Colonic mucosa (tissue), 4 donors: ENCODE data around the gene ISG20L2. TPM values are rescaled to one million over a fixed set of nuclear protein-coding genes. Genes with fewer than 3 reads are reported as not detected.

Experiments used
- DNase-seq: peaks from one replicate; pipeline ENCODE4 v3.0.0-alpha.2; 2020
- H3K27ac ChIP-seq: fragments of 200-600 bp; one replicate; pipeline ENCODE4 v1.8.0; 2021
- H3K27me3 ChIP-seq: fragments of 200-600 bp; one replicate; pipeline ENCODE4 v1.8.0; 2021
- H3K36me3 ChIP-seq: fragments of 200-600 bp; one replicate; pipeline ENCODE4 v1.8.0; 2021
- H3K4me1 ChIP-seq: fragments of 200-600 bp; one replicate; pipeline ENCODE4 v1.8.0; 2021; ENCODE audit warnings: mild to moderate bottlenecking
- H3K4me3 ChIP-seq: fragments of 200-600 bp; one replicate; pipeline ENCODE4 v1.8.0; 2021
- H3K9ac ChIP-seq, 2 donors: one replicate each; pipeline ENCODE4 v1.7.0; 2013; ENCODE audit warnings: control low read depth in 2 of 2, low read depth in 2 of 2, low read length in 2 of 2
- H3K9me3 ChIP-seq: fragments of 200-600 bp; one replicate; pipeline ENCODE4 v1.8.0; 2021
- intact Hi-C: fragments of 100-400 bp; cut with DNase I; formaldehyde crosslinking; loops from one replicate; pipeline ENCODE4 v1.14.1; 2022
- total RNA-seq, 2 donors: library from RNA; stranded (reverse); fragmentation: NEBNext Ultra II Directional in 1 of 2; extraction: Animal tissue kit (Norgen Biotek cat#: 25700) in 1 of 2; gene quantifications; one replicate each; pipeline ENCODE4 v1.2.1, GENCODE V29; 2021
- TF ChIP-seq, protein P1 (sequence below): fragments of 200-600 bp; IDR thresholded peaks from one replicate; pipeline ENCODE4 v1.8.0; 2022; ENCODE audit warnings: antibody characterized with exemption, mild to moderate bottlenecking
- donor health status: healthy.
- donor health status: DM: no; HTN: no; CAD: no.
- donor health status: DM: no; HTN: no; CAD: no.

The ISG20L2 gene
- total RNA-seq, 2 donors from 2014 or later, result 23.4 to 30.0 TPM

DNA sequence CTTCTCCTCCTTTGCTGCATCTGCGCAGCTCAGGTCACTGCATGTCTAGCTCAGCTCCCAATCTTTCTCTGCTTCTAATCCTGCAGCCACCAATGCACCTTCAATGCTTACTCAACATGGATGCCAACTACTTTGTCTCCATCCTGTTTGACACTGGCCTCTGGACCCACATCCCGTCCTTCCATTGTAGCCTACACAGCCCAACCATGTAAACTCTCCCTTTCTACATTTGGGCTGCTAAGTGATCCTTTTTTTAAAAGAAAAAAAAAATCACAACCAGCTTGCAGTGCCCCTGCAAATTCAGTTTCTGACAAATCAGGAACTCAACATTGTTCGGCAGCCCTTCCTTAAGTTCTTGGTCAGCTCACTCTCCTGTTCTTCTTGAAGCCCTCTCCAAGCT lies 13.7 kb downstream of the ISG20L2 start:
- no peak for DNase-seq
- no peak overlapping the region for H3K27ac ChIP-seq
- intact Hi-C loops, result loop anchor here (10.0 kb wide), 1 partner anchor 160 kb away; no protein-coding TSS in a partner anchor
- H3K27me3 ChIP-seq, result no peaks in the 10 kb centered on the region
- no peak overlapping the region for H3K4me3 ChIP-seq
- no peaks in the 10 kb centered on the region for H3K4me1 ChIP-seq
- H3K9ac ChIP-seq, result no peak overlapping the region
- H3K9me3 ChIP-seq, result no peaks in the 10 kb centered on the region
- TF ChIP-seq, protein P1, sequence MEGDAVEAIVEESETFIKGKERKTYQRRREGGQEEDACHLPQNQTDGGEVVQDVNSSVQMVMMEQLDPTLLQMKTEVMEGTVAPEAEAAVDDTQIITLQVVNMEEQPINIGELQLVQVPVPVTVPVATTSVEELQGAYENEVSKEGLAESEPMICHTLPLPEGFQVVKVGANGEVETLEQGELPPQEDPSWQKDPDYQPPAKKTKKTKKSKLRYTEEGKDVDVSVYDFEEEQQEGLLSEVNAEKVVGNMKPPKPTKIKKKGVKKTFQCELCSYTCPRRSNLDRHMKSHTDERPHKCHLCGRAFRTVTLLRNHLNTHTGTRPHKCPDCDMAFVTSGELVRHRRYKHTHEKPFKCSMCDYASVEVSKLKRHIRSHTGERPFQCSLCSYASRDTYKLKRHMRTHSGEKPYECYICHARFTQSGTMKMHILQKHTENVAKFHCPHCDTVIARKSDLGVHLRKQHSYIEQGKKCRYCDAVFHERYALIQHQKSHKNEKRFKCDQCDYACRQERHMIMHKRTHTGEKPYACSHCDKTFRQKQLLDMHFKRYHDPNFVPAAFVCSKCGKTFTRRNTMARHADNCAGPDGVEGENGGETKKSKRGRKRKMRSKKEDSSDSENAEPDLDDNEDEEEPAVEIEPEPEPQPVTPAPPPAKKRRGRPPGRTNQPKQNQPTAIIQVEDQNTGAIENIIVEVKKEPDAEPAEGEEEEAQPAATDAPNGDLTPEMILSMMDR, result no peak
- no peaks in the 10 kb centered on the region for H3K36me3 ChIP-seq

DNA sequence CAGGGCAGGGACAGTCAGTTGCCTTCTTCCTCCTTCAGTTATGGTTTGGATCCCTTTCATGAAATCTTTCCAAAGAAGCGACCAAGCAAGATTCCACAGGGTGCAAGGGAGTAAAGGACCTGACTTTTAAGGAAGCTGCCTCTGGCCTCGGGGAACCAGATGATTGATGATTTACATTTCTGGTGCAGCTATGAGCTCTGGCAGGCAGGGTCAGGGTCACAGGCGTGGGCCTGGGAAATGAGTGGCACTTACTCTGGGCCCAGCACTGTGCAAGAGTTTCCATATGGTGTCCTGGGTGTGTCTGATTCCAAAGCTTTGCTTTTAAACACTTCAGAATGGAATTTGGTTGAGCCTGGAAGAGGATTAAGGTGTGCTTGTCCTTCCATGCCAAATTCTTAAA lies 15.9 kb downstream of the ISG20L2 start:
- H3K36me3 ChIP-seq, result no peaks in the 10 kb centered on the region
- intact Hi-C loops, result loop anchor here (10.0 kb wide), 1 partner anchor 162 kb away; no protein-coding TSS in a partner anchor
- TF ChIP-seq, protein P1, result no peak
- H3K9me3 ChIP-seq, result no peaks in the 10 kb centered on the region
- no peak for DNase-seq
- no peaks in the 10 kb centered on the region for H3K27me3 ChIP-seq
- no peaks in the 10 kb centered on the region for H3K4me1 ChIP-seq
- no peak overlapping the region for H3K4me3 ChIP-seq
- no peak overlapping the region for H3K9ac ChIP-seq
- H3K27ac ChIP-seq, result no peak overlapping the region

DNA sequence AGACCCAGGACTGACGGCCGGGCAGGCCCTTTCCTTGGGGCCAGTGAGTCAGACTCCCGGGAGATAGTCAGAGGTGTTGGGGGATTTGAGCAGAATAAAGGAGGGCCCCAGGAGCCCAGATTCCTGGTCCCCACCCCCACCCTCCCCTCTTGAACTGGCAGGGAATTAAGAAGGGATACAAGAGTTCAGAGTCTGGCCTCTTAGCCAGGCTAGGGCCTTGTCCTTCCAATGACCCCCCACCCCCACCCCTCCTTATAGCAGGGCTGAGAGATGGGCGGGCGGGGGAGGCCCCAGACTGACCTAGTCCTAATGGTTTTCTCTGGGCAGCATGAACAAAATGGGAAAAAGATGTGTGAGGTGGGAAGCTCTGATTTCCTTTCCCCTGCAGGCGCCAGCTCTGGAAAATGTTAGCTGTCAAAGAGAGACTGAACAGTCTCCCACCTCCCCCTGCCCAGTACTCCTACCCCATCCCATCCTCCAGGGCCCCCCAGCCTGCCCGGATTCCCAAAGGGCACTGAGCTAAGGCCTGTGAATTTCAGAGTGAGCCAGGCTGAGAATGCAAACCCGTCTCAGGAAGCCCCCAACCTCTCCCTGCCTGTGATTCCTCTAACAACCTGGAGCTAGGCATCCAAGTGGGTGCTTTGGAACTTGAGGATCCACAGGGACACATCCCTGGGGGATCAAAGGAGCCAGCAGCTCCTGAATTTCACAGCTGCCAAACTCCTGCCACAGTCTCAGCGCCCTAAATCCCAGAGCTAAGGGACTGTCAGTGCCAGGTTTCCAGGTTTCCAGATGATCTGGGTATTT lies 17.4 kb downstream of the ISG20L2 start:
- Histone ChIP-seq H3K9me3 (no peaks in the 10 kb centered on the region), H3K9ac (no peak overlapping the region), H3K36me3 (no peaks in the 10 kb centered on the region), H3K4me1 (no peaks in the 10 kb centered on the region), H3K27me3 (no peaks in the 10 kb centered on the region), H3K27ac (no peak overlapping the region), H3K4me3 (no peak overlapping the region)
- intact Hi-C loops, result loop anchor here (10.0 kb wide), 1 partner anchor 164 kb away; no protein-coding TSS in a partner anchor
- TF ChIP-seq, protein P1, result no peak
- DNase-seq, result no peak

DNA sequence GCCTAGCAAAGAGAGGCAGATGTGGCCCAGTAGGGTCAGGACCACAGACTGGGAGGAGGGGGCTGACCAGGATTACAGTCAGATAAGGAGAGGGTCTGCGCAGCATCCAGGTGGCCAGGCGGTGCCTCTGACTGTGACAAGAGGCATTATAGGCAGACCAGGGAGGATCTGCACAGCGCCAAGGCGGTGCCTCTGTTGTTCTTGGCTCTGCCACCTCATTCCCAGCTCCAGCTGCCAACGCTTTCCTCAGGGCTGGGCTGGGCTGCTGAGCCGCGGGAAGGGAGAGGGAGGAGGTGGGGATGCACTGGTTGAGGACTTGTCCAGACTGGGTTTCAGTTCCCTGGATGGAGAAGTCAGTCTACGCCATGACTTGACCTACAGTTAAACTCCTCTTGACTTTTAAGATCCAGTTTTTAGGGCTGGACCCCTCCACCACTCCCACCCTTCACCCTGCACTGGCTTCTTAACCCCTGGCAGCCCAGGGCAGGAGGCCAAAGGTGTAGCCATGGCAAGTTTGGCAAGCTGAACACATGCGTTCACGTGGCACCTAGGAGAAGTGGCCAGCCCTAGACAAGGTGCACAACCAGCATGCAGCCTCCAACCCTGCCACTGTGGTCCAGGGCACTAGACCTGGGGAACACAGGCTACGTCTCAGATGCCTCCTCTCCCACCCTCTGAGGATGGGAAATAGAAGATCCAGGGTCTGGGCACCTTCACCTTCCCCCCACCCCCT lies 18.6 kb downstream of the ISG20L2 start:
- H3K4me3 ChIP-seq, result no peak overlapping the region
- no peaks in the 10 kb centered on the region for H3K9me3 ChIP-seq
- H3K9ac ChIP-seq, result no peak overlapping the region
- peak; percentile 73 for DNase-seq
- no peak overlapping the region for H3K27ac ChIP-seq
- H3K27me3 ChIP-seq, result peaks cover 6% of the 10 kb centered on the region
- TF ChIP-seq, protein P1, result no peak
- peaks cover 13% of the 10 kb centered on the region for H3K4me1 ChIP-seq
- no peaks in the 10 kb centered on the region for H3K36me3 ChIP-seq
- intact Hi-C loops, result loop anchor here (10.0 kb wide), 1 partner anchor 165 kb away; no protein-coding TSS in a partner anchor

DNA sequence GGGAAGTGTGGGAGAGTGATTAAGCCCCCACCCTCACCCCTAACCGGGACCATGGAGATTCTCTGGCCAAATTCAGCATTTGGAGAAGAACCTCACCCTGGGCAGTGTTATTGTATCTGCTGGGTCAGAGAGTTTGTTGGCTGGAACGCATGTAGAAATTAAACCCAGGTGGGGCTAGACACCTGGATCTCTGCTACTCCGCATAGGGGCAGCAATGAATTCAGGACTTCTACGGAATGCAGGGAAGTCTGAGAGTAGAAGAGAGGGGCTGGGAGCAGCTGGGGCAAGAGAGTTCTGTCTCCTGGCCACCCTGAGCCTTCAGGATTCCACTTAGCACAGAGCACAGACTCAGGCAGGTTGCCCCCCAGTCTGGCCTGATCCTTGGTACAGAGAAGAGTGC lies 19.5 kb downstream of the ISG20L2 start:
- DNase-seq, result no peak
- Histone ChIP-seq H3K9ac (no peak overlapping the region), H3K4me1 (peaks cover 14% of the 10 kb centered on the region), H3K27ac (no peak overlapping the region), H3K27me3 (peaks cover 9% of the 10 kb centered on the region), H3K36me3 (no peaks in the 10 kb centered on the region), H3K4me3 (no peak overlapping the region), H3K9me3 (no peaks in the 10 kb centered on the region)
- intact Hi-C loops, result no loop called here
- TF ChIP-seq, protein P1, result no peak
